Fibroblast of skin of left biceps (primary cell): ENCODE measurements around the gene GPR137.

Experiments
- DNase-seq, 2 experiments: peaks; one replicate each; pipeline ENCODE4 v3.0.0-alpha.2; 2013; ENCODE audit warnings: low read depth in 2 of 2

The GPR137 gene

DNA sequence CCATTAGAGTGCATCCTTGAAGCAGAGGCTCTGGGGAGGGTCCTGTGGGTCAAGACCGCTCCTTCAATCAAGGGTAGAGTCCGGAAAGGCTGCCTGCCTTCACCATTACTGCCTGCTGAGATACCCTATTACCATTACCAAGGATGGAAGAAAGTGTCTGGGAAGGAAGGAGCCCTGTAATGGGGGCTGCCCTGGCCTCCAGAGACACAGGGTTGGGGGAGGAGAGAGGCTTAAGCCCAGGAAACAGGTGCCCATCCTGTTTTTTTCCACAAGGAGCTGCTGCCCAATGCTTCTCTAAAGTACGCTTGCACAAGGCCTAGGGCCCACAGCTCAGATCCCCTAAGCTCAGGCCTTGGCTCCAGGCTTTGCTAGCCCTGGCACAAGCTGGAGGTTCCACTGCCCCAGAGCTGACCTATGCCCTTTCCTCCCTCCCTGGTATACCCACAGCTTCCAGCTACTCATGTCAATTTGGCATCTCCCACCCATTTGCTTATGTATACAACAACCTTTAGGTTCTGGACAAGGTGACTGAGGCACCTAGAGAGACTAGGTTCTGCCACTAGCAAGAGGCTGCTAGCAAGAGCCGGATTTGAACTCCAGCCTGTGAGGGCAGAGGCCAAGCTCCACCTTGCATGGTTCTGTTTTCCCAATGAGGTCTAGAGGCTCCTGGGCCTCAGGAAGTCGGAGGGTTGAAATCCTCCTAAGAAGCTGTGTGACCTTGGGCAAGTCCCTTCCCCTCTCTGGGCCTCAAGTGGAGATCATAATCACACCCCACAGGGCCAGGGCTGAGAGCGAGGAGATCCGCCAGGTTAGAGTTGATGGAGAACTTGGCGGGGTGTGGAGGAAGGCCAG lies 35.9 kb upstream of the GPR137 start:
- DNase-seq, result no peak

DNA sequence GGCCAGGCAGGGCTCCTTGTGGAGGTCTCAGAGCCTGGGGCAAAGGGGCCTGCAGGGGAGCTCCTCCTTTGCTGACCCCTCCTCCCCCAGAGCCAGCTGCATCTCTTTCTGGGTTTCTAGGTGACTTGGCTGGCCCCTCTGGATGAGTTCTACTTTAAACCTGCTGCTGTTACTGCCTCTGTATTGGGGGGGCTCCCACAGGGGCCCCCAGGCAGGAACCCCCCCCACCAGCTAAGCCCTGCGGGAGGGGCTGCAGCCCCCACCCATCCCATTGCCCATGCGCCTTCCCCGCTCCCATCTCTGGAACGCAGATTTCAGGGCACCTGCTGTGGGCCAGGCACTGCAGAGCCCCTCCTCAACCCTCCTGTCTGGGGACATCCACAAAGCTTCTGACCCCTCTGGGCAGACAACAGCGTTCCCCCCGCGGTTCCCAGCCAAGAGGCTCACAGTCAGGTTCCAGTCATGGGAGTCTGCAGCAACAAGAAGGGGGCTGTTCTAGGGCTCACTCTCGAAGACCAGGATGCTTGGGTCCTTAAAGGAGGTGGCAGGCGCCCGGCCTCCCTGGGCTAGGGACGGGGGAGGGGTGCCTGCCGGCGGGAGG lies 35.1 kb upstream of the GPR137 start:
- no peak for DNase-seq

DNA sequence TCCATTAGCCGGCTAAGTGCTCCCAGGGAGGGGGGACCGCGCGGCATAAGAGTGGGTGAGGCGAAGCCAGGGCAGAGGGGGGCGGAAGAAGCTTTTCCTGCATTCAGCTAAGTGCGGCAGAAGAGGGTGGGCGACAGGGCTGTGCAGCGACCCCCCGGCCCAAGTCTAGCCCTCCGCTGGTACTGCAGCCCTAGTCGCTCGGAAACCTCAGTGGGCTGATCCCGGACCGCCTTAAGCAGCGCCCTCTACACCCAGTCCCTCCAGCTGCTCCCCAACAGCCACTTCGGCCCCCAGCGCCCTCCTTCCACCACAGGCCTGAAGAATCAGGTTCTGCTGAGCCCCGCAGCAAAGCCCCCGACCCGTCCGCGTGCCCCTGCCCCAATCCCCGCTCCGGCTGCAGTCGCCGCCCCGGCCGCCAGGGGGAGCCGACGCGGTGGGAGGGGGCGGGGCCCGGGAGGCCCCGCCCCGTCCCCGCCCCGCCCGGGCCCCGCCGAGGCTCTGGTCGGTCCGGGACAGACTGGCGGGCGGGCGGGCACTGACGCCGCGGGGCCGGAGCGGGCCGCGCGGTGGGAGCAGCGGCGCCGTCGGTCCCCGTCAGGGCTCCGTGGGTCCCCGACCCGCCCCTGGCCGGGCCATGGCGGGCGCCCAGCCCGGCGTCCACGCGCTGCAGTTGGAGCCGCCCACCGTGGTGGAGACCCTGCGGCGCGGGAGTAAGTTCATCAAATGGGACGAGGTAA lies 34.5 kb upstream of the GPR137 start, which contains the start of gene PLCB3:
PLCB3 (plus strand) TSS at position 515 of the 737 bp plus-strand sequence; CDS start at position 635, 120 bp downstream.
- DNase-seq, result no peak

DNA sequence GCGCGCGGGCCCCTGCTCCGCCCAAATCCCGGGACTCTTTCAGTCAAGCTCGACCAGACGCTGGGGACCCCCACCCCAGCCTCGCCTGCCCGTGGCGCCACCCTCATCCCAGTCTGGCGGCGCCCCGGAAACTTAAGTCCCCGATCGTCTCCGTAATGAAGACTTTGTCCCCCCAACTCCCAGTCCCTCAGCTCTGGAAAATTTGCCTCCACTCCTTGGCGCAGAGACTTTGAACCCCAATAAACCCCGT lies 34.0 kb upstream of the GPR137 start:
- no peak for DNase-seq

DNA sequence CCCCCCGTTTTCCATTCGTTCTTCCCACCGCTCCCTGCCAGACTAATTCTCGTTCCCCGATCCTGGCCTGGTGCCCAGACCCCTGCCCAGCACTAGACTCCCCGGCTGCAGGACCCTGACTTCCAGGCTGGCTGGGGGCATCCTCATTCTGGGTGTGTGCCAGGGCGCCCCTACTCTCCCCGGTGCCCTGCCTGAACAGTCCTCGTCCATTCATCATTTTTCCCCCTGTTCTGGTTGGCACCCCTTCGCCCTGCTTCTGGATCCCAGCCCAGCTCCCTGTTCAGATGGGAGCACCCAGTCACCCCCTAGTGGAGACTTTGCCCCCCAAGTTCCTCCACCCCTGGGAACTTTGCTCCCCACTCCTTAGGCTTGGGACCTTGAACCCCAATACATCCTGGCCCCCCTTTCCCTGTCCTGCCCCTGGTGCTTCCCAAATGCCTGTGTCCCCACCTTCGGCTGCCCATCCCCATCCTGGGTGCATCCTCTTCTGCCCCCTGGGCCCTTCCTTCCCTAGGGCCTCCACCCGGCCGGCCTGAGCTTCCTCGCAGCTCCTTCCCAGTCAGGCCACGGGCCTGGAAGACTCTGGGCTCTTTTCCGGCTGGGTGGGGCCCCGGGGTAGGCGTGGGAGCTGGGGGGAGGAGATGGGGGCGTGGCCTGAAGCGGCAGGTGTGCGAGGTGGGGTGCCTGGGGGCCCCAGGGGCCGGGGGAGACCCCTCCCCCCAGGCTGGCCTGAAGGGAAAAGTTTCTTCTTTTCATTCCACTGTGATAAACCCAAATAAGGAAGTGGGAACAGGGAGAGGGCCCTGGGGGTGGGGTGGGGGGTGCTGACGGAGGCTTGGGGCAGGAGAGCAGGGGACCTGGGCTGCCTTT lies 33.4 kb upstream of the GPR137 start:
- DNase-seq, result no peak

DNA sequence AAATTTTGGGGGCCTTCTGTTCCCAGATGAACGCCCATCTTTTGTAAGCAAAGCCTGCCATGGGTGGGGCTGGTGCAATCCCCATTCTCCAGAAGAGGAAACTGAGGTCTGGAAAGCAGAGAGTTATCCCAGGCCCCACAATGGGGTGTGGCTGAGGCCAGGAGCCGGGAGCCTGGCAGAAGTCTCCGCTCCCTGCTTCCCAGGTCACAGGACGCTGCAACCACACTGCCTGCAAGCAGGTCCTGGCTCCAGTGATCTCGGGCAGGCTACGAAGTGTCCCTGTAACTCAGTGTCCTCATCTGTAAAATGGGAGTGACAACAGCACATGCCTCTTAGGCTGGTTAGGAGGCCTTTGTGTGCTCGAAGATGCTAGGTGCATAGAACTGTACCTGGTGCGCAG lies 32.6 kb upstream of the GPR137 start:
- no peak for DNase-seq

DNA sequence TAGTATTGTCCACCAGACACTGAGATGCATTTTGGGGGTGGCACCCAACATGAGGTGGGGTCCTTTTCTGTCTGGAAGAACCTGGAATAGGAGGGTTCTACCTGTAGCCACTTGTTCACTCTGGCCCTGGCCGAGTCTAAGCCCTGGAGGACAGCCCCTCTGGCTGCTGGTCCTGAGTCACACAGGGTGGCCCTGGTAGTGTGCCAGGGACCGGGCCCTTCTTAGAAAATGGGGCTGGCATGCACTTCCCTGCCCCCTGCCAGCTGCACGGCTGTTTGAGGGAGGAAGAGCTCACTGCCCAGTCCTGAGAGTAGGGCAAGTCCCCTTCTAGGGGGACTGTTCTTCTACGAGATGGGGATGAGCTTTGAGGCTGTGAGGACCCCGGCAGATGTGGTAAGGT lies 32.2 kb upstream of the GPR137 start:
- DNase-seq, result no peak

DNA sequence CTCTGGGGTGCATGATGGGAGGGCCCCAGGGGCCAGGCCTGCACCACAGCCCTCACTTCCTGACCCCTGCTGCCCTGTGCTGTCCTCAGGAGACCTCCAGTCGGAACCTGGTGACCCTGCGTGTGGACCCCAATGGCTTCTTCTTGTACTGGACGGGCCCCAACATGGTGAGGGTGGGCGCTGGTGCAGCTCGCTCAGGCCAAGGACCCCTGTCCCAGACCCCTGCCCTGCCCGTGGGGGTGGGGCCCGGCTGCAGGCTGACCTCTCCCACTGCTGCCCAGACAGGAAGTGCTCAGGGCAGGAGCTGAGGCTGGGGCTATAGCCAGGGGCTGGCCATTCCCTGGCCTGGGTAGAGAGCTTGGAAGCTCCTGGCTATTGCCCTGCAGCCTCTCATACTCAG lies 31.3 kb upstream of the GPR137 start:
- no peak for DNase-seq

DNA sequence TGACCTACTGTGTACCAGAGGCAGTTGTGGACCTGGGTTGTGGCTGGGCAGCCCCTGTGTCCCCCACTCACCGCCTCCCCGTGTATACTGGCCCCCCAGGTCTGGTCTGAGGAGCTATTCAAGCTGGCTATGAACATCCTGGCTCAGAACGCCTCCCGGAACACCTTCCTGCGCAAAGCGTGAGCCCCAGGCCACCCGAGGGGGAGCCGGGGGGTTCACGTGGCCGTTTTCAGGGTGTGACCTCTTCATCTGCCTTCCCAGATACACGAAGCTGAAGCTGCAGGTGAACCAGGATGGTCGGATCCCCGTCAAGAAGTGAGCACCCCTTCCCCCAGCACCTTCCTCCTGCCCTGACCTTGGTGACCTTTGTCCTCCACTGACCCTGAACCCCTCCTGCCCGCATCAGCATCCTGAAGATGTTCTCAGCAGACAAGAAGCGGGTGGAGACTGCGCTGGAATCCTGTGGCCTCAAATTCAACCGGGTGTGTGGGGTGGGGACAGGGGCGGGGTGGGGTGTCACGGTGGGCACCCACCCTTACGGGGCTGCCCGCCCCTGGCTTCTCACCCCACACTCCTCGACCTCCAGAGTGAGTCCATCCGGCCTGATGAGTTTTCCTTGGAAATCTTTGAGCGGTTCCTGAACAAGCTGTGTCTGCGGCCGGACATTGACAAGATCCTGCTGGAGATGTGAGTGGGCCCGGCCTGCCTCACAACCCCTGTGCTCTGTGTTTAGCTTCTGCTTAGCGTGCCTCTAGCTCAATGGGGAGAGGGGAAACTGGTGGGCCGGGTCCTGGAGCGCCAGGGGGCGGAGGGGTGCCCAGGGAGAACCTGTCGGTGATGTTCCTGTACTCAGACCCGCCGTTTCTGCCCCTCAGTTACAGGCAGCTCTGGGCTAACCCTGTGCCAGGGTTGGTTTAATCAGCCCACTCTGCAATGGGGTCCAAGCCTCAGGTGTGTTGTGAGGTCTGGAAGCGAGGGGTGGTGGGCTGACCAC lies 30.2 kb upstream of the GPR137 start:
- no peak for DNase-seq

DNA sequence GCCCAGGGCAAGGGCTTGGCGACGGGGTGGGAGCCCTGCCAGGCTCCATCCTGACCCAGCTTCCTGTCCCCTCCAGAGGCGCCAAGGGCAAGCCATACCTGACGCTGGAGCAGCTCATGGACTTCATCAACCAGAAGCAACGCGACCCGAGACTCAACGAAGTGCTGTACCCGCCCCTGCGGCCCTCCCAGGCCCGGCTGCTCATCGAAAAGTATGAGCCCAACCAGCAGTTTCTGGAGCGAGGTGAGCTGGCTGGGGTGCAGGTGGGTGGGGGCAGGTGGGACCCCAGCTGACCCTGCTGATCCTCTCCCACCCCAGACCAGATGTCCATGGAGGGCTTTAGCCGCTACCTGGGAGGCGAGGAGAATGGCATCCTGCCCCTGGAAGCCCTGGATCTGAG lies 29.3 kb upstream of the GPR137 start:
- DNase-seq, result no peak

DNA sequence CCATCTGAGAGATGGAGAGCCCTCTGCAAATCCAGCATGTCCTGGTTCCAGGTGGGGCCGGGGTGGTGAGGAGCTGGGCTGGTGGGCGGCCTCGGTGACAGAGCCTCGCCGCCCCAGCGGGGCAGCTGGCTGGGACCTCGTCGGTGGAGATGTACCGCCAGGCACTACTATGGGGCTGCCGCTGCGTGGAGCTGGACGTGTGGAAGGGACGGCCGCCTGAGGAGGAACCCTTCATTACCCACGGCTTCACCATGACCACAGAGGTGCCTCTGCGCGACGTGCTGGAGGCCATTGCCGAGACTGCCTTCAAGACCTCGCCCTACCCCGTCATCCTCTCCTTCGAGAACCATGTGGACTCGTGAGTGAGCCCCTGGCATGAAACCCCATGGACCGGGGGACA lies 27.3 kb upstream of the GPR137 start:
- DNase-seq, result no peak

DNA sequence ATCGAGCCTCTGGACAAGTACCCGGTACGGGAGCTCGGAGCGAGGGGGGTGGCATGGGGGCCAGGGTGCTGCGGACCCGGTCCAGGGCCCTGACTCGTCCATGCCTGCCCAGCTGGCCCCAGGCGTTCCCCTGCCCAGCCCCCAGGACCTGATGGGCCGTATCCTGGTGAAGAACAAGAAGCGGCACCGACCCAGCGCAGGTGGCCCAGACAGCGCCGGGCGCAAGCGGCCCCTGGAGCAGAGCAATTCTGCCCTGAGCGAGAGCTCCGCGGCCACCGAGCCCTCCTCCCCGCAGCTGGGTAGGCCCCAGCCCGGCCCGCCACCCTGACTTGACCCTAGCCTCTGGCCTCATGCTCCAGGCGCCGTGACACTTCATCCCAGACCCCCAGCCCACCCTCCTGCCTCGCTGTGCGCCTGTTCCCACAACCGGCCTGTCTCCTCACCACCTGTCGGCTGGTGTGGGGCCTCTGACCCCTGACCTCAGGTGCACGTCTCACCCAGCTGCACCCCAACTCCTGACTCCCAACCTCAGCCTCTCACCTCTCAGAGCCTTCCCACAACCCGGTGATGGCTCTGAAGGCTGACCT lies 26.6 kb upstream of the GPR137 start:
- no peak for DNase-seq

DNA sequence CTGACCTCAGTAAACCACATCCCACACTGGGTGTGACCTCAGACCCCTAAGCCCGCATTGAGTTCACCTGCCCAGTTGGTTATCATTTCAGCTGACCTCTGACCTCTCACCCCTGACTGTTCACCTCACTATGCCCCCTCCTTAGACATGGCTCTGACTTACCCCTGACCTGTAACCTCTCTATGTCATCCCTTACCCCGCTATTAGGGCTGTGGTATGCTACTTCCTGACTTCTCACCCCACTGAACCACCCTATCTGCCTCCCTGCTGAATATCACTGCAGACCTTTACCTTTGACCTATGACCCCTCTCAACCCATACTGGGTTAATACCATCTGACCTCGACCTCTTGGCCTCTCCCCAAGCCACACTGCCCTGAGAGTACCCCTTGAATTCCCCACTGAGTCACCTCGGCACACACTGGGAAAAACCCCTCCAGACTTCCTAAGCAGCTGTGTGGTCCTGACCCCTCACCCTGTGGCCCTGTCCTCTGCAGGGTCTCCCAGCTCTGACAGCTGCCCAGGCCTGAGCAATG lies 26.0 kb upstream of the GPR137 start:
- no peak for DNase-seq

DNA sequence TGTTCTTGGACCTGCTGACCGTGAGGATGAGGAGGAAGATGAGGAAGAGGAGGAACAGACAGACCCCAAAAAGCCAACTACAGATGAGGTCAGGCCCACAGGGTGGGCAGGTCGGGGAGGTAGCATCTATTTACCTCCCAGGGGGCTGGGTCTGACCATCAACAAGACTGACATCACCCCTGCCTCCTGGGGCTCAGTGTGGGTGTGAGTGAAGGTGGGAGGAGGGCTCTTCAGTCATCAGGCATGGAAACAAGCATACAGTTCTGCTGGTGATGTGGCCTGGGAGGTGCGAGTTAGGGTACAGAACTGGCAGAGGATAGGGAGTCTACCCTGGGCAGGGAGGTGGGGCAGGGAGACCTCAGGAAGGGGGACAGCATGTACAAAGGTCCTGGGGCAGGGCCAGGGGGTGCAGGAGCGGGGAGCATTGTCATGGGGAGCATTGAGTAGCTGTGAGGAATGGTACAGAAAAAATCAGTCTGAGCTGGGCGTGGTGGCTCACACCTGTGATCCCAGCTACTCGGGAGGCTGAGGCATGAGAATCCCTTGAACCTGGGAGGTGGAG lies 25.4 kb upstream of the GPR137 start:
- no peak for DNase-seq

DNA sequence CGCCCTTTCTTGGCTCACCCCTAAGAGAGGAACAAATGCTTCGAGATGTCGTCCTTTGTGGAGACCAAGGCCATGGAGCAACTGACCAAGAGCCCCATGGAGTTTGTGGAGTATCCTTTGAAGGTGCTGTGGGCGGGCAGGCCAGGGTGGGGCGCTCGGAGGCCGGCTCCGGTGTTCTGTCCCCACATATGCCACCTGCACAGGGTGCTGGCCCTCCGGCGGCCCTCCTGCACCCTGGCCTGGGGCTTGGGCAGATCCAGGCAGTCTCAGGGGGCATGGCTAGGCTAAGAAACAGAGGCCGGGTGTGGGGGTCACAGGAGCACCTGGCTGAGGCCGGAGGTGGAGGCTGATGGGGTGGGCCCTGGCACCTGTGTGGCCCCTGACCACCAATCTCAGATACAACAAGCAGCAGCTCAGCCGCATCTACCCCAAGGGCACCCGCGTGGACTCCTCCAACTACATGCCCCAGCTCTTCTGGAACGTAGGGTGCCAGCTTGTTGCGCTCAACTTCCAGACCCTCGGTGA lies 24.0 kb upstream of the GPR137 start:
- DNase-seq, result no peak

DNA sequence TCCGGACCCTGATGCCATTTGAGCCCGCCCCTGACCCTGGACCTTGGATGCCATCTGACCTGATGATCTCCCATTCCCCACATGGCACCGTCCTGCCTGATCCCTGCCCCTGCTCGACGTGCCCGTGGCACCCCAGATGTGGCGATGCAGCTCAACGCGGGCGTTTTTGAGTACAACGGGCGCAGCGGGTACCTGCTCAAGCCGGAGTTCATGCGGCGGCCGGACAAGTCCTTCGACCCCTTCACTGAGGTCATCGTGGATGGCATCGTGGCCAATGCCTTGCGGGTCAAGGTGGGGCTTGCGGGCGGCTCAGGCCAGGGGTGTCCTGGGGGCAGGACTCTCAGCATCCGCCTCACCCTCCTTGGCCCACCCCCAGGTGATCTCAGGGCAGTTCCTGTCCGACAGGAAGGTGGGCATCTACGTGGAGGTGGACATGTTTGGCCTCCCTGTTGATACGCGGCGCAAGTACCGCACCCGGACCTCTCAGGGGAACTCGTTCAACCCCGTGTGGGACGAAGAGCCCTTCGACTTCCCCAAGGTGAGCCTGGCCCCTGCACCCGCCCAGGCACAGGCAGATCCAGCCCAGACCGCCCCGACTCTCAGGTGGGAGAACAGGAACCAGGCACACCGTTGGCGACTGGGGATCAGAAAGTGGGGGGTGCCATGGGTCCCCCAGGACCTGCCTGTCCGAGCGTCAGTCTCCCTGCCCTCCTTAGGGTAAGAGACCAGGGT lies 23.2 kb upstream of the GPR137 start:
- DNase-seq, result no peak

DNA sequence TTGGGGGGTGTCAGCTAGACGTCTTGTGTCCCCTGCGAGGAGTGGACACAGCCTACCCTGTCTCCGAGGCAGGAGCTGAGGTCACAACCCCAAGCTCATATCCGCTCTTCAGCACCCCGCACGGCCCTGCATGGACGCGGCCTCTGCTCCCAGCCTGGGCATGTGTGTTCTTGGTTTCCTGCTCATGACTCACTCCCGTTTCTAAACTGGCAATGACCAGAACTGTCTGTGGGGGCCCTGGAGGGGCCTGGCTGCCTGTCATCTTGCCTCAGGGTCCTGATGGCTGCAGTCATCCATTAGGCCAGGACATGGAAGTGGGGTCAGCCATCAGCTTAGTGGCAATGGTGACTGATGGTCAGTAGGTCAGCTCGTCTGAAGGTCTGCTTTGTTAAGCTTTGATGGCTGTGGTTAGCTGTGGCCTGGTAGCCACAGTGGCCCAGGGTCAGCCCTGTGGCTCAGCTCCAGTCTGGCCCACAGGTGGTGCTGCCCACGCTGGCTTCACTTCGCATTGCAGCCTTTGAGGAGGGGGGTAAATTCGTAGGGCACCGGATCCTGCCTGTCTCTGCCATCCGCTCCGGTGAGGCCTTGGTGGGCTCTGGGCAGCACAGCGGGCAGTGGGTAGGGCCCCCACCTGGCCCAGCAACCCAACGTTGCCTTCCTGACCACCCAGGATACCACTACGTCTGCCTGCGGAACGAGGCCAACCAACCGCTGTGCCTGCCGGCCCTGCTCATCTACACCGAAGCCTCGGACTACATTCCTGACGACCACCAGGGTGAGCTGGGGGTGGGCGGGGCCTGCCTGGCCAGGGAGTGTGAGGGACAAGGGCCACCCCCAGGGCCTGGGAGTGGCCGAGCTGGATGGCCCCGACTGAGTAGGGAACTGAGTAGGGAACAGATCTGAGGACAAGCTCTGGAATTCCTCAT lies 22.4 kb upstream of the GPR137 start:
- no peak for DNase-seq

DNA sequence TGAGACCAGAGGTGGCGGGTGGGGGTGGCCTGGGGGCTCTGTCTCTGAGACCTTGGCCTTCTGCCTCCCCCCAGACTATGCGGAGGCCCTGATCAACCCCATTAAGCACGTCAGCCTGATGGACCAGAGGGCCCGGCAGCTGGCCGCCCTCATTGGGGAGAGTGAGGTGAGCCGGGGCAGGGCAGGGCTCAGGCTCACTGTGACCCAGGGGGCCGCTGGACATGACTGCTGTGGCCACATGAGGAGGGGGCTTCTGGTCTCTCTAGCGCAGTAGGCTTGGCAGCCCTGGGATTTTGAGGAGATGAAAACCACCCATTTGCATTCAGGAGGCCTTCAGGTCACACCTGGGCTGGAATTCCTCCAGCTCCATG lies 21.7 kb upstream of the GPR137 start:
- DNase-seq, result no peak
